Endothelial cell of hepatic sinusoid (primary cell): ENCODE data around the gene PPP2R2C.

Experiments used
- in situ Hi-C: cut with HindIII; loops from 2 replicates; pipeline ENCODE4 v1.10.0; 2017; ENCODE audit warnings: low sequenced_read_pairs

PPP2R2C gene

DNA sequence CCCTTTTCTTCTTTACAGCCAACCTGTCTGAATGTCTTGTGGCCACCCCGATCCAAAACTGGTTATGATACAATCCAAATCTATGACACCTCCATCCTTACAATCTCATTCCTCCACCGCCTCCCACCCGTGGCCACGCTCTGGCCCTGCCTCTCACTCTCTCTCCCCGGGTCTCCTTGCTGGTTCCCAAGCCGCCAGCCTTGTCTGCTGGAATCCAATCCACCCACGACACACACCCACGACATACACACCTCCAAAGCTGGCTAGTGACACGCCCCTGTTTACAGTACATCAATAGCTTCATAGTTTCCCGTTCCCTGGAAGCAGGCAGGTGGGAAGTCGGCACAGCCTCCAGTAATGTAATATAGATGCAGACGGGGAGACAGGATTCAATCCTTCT is 103.8 kb downstream of the PPP2R2C start:
- in situ Hi-C loops = no loop called here

DNA sequence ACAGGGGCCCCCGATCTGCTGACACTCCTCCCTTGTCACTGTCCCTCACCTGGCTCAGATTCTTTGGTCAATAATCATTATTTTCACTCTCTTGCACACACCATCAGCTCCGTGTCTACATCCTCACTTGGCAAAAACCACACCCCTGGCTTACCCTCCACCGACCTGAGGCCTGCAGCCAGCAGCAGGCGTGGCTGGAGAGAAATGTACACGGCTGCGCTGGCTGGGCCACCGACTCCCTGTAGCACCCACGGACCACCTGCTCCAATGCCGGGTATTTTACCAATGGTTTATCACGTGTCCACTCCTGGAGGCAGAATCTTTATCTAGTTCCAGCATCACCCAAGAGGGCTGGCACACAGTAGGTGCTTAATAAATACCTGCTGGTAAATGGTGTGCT is 104.3 kb downstream of the PPP2R2C start:
- in situ Hi-C loops = no loop called here

DNA sequence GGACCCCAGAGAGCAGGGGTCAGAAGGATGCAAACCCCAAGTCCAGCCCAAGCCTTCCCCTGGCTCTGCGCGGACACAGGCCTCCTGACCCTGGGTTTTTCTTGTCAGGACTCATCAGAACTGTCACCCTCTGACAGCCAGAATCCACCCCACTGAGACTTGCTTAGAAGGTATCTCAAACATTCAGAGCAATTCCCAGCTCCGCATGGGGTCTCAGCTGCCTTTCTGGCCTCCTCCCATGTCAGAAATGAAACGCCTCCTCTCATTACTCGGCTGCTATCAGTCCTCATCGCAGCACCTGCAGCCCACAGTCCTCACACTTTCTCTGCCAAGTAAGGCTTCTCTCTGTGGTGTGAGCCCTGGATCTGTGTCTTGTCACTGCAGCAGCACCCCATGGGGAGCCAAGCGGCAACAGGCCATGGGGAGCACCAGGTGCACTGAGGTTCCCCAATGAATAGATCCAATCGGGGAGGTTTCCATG is 105.0 kb downstream of the PPP2R2C start:
- in situ Hi-C loops = no loop called here

DNA sequence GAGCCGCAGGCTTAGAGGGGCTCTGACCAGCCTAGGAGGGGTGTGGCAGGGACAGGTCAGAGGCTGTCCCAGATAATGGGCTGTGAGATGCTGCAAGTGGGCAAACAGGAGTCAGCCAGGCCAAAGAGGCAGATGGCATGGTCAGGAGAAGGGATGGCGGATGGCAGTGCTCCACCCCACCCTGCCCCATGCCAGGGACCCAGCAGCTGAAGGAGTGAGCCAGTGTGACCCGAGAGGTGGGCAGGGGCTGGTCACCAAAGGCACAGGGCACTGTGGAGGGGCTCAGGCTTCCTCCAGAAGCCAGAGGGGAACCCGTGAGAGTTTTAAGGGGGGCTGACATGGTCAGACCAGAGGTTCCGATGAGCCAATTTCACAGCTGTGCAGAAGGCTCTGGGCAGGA is 105.8 kb downstream of the PPP2R2C start:
- in situ Hi-C loops = no loop called here

DNA sequence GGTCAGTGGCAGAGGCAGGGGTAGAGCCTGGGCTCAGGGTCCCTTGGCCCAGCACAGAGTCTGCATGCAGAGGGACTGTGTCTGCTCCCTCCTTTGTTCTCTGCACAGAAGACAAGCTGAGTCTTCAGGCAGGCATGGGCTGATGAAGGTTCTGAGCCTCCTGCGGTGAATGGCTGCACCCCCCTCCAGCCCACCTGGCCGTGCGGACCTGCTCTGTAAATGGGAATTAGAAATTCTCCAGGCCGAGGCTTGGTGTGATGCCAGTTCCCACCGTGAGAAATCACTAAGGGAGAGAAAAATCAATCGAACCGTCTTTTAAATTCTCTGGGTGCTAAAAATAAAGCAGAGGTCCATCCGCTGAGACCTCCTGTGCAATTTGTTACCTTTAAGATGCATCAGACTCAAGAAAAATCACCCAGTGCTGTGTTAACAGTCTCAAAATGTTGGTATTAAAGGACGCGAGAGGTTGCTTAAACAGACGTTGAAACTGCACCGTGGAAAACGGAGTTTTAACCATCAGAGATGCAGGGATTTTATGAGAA is 106.8 kb downstream of the PPP2R2C start:
- in situ Hi-C loops = no loop called here

DNA sequence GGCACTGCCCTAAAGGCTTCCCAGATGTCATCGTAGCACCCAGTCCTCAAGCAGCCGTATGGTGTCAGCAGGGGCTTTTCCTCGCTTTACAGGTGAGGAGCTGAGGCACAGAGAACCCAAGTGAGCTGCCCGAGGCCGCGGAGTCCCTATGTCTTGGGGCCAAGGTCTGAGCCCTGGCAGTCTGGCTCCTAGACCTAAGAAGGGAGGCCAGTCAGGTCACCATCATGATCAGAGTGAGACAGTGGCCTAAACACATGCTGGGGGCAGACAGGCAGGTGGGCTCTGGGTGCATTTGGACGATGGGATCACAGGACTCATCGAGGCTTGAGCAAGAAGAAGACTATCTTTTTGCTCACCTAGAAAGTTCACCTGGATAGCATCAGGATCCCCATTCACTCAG is 107.8 kb downstream of the PPP2R2C start:
- in situ Hi-C loops = no loop called here

DNA sequence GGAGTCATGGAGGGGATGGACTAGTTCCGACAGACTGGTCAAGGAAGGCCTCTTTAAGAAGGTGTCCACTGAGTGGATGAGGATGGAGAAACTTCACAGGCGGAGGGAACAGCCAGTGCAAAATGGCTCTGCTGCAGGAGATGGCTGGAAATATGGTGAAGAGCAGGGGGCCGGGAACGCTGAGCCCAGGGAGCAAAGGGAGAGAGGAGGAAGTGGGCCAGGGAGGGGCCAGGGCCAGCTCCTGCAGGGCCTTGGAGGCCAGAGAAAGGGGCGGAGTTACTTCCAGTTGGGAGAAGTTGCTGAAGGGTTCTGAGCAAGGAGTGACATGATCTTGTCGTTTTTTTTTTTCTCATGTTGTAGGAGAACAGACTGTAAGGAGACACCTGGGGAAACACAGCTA is 108.3 kb downstream of the PPP2R2C start:
- in situ Hi-C loops = no loop called here

DNA sequence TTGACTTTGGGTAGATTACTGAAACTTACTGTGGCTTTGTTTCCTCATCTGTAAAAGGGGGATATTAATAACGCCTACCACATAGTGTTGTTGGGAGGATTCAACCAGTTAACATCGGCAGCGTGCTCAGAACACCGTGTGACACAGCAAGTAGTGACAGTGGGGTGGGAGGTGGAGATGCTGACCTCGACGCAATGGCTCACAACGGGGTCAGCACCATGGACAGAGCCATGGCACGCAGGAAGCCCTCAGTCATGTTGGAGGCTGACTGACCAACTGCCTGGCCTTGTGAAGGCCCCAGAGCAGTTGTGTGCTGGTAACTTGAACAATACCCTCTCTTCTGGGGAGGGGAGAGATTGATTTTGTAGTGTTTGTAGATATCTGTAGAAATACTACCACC is 109.5 kb downstream of the PPP2R2C start:
- in situ Hi-C loops = no loop called here

DNA sequence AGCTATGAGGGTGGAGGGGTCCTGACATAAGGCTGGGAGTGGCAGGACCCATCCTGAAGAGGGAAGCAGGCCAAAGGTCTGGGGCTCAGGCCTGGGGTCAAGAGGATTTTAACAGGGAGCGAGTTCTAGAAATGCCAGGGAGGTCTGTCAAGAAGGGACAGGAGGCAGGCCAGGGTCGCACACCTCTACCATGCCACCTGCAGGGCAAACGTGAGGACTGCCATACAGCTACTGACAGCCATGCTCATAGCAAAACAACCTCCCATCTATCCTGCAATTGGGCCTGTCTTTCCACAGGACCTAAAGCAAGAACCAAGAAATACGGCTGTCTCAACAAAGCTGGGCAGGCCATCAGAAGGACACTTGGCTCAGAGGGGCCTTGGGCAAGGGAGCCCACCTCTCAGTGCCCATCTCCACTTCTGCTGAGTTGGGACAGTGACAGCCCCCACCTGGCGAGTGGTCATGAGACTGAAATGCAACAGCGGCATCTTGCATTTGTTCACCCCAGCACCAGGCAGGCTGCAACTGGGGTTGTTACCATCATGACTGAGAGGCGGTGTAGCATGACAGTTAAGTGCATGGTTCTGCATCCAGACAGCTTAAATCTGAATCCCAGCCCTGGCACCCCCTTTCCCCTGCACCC is 110.0 kb downstream of the PPP2R2C start:
- in situ Hi-C loops = no loop called here

DNA sequence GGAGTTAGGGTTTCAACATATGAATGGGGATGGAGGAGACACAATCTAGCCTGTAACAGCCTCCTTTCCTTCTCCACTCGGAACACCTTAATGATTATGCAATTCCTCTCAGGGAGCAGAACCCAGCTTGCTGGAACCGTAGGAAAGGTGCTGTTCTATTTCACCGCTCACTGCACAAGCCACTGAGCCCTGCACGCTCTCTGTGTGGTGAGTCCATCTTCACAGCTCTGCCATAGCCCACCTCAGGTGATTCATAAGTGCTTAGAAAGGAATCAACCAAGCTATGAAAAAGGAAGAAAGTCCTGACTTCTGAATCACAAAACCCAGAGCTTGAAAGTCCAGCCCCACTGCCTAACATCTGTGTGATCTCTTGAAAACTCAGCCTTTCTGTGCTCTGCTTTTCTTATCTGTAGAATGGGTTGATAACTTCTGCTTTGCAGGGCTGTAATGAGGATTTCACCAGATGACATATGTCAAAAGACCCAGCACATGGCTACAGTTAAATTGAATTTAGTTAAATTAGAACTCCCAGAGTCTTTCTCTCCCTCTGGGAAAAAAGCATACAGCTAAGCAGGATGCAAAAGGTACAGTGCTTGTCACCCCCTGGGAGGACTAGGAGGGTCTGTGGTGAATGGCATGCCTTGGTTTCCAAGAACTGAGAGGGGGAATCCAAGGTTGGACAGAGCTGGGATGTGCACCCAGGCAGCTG is 111.2 kb downstream of the PPP2R2C start:
- in situ Hi-C loops = no loop called here

DNA sequence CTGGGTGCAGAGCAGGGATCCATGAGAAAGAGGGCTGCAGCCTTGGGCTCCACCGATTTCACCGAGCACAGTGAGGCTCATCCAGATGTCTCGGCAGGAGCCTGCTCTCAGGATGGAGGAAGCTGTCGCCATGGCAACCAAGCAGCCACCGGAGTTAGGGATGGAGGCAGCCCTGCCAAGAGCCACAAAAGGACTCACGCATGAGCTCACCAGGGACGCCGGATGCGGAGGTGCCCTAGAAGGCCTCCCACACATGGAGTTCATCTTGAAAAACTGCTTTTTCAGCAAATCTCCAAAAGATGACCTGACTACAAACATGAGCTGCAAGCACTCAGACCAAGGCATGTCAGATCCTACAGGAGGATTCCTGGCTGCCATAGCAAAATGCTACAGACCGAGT is 112.0 kb downstream of the PPP2R2C start:
- in situ Hi-C loops = no loop called here

DNA sequence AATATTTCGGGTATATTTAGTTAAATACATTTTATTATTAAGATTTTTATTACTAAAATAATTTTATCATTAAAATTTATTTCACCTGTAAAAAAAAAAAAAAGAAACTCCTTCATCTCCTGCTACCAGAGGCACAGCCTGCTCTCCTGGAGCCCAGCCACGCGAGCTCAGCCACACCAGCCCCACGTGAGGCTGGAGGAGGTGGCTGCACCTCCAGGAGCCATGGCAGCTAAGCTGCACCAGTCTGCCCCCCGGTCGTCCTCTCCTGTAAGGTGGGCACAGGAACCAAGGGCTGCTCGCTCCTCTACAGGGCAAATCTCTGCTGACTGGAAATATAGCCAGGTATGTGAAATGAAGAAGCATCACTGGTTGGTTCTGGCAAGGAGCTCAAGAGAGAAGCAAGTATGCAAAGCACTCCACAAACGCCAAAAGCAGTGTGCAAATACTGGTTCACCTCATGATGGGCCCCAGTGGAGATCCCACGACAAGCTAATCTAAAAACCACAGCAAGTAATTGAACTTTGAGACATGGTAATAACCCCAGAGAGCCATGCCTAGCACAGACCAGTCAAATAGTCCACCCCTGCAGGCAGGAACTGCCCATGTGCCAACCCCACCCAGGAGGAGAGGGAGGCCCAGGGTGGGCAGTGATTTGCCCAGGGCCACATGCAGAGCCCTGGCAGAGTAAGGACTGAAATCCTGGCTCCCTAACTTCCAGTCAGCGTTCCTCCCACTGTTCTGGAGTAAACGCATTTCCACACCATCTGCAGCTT is 112.7 kb downstream of the PPP2R2C start:
- in situ Hi-C loops = no loop called here

DNA sequence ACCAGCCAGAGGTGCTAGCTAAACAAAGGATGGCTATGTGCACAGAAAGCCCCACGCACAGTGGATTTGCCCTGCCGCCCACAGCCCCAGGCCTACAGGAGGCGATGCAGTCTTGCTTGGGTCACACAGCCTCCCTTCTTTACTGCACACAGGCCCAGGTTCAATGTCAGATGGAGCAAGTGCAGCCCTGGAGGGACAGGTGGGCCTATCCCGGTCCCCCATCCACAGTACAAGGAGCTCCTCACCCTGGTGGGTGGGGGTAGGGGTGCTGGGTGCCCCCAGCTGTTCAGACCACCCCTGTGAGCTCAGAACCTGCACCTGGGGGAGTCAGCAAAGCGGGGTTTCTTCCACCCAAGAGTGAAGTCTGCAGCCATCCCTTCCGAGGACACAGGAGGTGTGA is 114.9 kb downstream of the PPP2R2C start:
- in situ Hi-C loops = no loop called here

DNA sequence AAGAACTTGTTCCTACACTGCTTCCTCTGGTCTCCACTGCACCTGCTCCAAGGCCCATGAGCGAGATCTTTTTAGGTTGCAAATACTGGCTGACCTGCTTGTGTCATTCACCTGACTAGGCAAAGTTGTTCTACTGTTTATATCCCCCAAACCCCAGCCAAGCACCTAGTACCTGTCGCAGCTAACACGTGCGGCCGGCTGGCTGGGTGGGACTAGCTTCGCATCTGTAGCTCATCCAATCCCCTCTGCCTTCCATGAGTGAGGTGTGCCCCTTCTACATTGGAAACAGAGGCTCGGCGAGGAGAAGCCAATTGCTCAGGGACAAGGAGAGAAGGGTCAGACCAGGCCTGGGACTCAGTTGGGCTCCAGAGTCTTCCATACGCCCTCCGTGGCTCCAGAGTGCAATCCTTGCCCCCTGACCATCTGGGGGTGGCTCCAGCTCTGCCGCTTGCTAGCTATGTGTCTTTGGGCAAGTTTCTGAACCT is 116.3 kb downstream of the PPP2R2C start:
- in situ Hi-C loops = no loop called here

DNA sequence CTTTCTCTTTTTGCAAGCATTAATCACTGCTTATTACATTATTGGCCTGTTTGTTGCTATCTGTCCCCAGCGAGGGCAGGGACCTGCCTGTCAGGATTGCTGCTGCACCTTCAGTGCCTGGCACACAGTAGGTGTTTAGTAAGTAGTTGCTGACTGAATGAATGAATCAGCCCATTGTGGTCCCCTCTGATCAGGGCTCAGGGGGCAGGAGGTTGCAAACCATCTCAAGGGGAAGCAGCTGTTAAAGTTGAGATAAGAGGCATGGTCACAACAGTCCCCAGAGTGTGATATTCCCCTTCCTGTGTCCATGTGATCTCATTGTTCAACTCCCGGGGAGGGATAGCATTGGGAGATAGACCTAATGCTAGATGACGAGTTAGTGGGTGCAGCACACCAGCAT is 117.4 kb downstream of the PPP2R2C start:
- in situ Hi-C loops = no loop called here

DNA sequence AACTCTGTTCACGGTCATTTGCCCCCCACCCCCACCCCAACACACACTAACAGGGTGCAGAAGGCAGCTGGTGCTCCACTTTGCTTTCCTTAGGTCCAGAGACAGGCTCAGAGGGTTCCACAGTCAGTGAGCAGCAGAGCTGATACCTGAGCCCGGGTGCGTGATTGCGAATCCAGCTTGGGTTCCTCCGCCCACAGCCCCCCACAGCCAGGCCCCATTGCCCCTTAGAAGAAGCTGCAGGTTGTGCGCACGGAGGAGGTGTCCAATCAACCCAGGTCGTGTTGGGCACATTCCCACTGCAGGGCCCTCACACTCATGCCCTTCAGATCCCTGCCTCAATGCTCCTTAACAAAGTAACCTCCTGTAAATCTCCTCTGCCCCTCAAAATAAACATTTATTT is 117.8 kb downstream of the PPP2R2C start:
- in situ Hi-C loops = no loop called here

DNA sequence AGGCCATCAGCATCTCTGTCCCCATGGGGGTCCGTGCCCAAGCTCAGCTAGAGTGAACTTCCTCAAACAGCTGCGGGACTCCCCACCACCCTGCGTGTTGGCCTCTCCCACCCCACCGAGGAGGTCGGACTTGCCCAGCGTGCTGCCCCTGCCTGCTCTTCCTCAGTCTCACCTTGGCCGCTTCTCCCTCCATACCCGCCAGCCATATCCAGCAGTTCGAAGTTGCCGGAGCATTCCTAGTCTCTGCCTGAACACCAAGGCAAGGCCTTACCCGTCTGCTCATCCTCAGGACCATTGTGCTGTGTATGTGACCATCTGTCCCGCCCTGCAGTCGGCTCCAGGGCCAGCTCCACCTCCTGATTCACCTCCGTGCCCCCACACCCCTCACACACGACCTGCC is 118.3 kb downstream of the PPP2R2C start:
- in situ Hi-C loops = no loop called here

DNA sequence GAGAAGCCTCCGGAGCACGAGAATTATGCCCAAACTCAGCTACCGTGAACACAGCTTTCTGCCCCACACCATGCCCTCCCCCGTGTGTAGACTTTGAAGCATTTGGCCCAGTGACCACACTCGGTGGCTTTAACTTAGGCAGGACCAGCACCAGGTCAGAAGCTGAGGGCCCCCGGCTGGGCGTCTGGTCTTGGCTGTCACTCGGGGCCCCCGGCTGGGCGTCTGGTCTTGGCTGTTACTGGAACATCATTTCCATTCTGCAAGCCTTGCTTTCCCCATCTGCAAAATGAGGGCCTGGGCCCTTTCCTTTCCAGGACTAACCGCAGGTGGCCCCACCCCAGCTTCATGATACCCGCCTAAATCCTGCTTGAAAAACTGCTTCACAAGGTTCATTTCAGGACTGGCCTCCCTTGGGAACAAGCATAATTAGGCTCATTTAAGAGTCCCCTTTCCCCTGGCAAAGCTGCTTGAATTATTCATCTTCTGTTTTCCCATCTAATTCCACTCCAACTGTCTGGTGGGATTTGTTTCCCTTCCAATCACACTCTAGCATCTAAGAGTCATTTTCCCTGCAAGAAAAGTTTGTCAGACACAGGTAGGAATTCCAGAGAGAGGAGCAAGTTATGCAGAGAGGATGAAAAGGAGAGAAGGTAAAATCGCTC is 120.3 kb downstream of the PPP2R2C start:
- in situ Hi-C loops = no loop called here

DNA sequence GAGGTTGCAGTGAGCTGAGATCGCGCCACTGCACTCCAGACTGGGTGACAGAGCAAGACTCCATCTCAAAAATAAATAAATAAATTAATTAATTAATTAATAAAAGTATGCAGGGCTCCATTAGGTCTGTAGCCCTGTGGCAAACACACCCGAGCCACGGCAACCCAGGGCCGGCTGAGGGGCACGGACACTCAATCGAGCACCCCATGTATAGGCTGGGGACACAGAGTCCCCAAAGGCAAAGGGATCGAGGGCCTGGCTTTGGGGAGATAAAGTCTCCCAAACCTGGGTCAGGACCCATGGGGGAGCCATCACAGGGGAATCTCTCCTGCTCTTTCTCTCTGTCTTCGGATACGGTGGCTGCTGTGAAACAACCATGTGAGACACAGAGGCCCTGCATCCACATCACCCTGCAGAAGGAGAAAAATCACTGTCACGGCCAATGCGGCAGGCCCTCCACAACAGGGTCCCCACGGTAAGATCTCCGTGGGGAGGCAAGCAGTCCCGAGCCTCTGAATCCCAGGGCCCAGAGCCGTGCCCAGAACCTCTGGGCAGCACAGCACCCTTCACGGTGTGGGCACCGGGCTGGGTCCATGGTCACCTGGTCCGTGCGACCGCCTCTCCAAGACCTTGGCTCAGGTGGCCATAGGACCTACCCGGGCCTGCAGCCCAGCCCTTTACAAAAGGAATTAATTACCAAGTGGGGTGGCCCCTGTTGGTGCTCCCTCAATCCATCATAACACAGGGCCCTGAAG is 121.0 kb downstream of the PPP2R2C start:
- in situ Hi-C loops = no loop called here

DNA sequence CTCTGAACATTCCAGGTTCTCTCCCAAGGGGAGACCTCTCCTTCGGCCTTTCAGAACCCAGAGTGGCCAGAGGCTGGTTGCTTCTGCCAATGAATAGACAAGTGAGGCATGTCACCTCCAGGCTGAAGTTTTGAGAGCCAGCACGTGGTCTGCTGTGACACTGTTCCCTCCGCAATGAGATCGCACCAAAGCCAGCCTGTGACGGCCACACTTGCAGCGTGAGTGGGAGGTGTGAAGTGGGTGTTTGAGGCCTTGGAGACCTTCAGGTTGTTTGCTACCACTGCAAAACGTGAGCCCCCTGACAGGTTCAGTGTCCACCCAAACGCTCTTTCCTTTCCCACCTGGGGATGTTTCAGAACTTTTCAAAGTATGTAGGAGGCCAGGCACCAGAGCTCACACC is 121.8 kb downstream of the PPP2R2C start:
- in situ Hi-C loops = no loop called here
